NCI-H1930 (cell line): ENCODE measurements around the gene FBXO42.
A peak's percentile ranks its signal among the peaks of the same experiment; 100 is the strongest.

Source experiments
- DNase-seq, 2 experiments: peaks; one replicate each; lab custom pipeline; 2025; lab: John Stamatoyannopoulos, UW

The FBXO42 gene

DNA sequence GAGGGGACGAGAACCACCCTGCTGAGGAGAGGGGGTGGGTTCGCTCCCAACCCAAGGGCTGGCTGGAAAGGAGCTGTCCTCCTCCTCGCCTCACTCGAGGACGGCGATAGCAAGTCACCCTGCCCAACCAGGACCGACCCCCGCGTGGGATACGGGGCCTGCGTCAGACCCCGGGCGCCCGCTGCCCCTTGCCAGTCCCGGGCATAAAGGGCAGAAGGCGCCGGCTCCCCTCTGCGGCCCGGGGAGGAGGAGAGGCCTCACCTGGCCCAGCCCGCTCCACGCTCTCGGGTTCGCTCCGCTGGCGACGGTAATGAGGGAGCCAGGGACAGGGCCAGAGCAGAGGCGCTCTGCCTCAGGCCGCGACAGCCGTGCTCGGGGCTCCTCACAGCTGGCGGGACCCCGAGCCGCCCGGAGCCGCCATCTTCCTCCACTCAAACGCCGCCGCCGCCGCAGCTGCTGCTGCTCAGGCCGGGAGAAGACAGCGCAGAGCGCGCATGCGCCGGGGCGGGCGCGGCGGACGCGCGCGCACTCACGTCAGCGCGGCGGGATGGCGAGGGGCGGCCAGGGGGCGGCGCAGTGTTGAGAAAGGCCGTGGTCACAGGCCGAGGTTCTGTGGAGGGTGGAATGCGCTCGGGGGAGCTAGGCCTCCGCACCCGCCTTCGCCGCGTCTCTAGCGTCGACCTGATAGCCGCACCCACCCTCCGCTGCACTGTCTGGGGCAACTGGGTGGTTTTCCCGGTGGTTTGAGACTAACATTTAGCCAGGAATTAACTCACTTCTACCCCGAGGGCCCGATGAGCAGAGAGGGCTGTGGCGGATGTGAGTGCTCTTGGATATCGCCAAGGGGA, at the start of gene FBXO42:
TSS of gene FBXO42 (minus strand) at position 487 of the 848 bp plus-strand sequence. CDS start 37,062 bp downstream, outside the sequence.
- peak; percentile 80 to 88 for DNase-seq

DNA sequence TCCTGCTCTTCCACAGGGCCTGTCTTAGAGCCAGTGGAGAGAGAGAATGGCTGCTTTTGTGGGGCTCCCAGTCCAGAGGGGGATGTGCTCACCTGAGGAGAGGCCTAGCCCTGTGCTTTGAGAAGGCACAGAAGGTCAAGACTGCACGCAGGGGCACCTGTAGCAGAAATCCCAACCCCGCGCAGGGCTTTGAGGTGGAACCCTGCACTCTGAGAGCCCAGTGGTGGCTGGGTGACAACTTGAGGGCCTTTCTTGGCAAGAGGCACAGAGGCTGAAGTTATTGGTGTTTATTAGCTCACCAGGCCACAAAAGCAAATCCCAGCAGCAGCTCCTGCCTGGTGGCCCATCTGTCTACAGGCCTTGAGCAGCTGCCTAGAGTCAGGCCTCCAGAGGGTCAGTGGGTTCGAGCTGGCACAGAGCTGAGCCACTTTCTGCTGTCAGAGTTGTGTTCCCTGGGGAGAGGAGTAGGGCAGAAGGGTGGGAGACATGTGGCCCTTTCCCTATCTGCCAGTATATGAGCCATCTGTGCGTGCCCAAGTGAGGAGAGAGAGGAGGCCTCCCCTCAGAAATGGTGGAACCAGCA, 46.2 kb upstream of the FBXO42 start:
- no peak for DNase-seq

DNA sequence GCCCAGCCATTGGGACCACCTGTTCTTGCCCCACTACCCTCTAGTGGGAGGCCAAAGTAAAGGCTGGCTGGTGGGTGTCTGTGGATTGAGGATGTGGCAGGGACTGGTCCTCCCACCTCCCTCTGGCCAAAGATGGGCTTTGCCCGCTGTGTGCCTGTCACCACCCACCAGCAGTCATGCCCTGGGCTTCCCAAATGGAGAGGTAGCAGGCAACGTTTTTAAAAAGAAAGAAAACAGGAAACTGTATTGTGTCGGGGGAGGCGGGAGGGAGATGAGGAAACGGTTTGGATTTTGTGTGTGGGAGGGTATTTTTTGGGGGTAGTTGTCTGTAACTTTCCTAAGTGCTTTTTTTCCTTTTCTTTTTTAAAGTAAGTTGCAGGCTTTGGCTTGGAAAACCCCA, 44.8 kb upstream of the FBXO42 start:
- no peak for DNase-seq

DNA sequence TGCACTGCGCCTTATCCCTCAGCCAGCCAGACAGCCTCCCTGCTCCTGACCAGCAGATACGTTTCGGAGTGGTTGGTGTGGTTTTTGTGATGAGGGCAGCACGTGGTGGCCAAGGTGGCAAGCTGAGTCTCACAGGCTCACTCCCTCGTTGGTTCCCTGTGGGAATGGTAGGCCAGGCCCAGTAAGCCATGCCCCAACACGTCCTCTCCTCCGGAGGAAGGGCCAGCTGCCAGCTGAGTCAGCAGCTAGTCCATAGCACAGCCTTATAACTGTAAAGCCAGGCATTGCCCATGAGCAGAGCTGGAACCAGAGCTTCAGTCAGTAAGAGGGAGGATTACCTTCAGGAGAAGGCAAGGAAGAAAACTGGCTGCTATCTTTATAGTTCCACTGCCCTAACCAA, 44.3 kb upstream of the FBXO42 start:
- no peak for DNase-seq

DNA sequence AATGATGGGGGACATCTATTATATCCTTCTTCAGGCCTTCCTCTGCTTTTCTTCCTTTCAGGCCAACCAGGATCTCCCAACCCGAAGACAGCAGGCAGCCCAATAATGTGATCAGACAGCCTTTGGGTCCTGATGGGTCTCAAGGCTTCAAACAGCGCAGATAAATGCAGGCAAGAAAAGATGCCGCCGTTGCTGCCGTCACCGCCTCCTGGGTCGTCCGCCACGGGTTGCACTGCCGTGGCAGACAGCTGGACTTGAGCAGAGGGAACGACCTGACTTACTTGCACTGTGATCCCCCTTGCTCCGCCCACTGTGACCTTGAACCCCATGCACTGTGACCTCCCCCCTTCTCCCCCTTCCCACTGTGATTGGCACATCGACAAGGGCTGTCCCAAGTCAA, 42.7 kb upstream of the FBXO42 start:
- DNase-seq: no peak

DNA sequence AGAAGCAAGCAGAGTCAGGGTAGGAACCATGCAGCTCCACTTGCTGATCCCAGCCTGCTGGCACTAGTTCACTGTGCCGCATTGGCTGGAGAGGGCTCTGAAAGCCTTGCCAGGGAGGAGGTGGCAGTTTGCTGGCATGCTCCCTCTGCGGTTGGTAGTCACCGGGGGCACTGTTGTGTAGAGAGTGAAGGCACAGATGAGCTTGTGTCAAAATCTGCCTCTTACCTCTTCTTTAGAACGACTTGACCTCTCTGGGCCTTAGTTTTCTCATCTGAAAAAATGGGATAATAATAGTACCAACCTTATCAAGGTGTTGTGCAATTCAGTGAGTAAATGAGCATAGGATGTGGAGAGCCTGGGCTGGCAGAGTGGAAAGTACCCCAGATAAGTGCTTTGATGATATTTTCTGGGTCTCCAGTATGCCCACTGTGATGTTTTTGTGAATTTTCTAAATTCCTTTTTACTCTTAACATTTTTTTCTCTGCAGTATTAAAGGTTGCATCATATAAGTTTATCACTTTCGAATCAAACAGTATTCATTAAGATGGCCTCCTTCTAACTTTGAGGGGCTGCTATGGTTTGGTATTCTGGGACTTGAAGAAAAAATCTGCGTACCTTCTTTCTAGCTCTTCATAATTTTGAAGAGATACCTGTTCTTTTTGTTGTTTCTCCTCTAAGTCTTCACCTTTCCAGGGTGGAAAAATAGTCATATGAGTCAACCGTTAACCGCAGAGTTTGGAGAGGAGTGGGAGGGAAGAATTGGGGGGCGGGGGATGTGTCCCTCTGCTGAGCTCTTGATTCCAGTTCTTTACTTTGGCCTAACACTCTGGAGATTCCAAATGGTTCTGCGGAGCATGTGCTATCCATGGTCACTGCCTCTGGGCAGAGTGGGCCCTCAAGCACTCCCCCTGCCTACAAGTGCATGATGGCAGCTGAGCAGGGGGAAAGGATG, 41.6 kb upstream of the FBXO42 start:
- no peak for DNase-seq

DNA sequence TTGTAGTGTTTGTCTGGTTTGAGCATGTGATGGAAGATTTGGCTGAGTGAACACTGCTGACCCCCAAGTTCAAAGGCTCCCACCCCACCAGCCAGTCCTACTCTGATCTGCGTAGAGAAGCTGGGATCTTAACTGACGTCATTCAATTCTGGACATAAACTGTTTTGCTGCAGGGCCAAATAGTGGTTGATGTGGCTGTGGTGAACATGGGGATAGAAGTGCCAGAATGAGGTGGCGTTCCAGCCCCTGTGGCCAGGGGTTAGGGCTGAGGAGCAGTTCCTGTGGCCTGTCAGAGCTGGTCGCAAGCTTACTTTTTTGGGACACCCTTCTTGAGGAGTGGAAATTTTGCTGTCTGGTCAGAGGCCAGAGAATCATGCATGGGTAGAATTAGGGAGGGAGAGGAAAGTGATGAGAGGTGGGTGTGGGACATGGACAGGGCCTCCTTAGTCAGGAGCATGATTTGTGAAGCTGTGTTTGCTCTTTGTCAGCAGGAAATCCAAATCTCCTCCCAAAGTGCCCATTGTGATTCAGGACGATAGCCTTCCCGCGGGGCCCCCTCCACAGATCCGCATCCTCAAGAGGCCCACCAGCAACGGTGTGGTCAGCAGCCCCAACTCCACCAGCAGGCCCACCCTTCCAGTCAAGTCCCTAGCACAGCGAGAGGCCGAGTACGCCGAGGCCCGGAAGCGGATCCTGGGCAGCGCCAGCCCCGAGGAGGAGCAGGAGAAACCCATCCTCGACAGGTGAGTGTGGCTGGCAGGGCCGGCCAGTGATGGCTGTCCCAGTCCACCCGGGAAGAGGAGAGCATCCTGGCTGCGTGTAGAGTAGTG, 40.7 kb upstream of the FBXO42 start:
- no peak for DNase-seq

DNA sequence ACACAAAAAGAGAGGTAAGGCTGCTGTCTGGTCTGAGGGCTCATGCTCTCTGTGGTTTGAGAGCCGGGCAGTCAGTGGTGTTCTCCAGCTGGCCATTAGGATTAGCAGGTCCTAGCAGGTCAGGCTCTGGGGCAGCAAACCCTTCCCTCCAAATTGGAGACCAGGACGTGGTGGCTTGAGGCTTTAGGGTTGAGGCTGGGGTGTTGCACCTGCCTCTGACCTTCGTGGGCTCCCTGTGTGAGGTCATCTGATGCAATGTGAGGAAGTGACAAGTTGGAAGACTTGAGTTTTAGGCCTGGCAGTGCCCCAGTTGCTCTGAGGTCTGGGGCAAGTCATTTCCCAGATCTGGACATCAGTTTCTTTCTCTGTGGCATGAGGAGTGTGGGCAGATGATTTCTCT, 39.1 kb upstream of the FBXO42 start:
- no peak for DNase-seq

DNA sequence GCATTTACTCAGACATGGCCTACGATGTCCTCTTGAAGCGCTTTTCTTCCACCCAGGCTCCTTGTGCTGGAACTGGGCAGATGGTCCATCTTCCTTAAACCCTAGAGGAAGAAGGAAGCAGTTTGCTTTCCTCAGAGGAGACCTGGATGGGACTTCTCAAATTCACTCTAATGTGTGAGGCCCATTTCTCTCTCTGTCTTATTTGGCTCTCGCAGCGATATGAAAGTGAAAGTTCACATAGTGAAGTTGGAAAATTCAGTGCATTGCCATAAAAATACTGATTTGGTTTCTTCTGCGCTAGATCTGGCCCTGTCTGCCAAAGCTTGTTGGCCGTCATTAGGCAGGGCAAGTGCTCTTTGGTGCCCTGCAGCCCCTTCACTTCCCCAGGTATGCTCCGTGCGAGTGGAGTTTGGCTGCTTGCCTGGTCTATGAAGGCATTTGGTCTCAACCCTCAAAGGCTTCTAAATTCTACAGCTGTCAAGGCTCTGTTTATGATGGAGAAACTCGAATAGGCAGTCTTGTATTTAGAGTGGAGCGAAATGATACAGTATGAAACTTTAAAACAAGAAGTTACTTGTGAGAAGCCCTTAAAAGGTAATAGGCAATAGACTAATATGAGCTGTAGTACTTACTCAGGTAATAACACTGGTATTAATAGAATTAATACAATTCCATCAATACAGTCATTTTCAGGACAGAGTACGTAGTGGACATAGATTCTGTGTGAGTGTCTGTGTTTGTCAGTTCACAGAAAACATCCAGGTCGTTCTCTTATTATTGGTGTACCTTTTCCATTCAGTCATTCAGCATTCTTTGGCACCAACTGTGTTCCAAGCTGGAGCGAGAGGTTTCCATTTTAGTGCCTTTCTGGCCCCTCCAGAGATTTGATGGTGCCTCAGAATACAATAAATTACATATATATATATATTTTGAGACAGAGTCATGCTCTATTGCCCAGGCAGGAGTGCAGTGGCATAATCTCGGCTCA, 35.2 kb upstream of the FBXO42 start:
- DNase-seq: no peak

DNA sequence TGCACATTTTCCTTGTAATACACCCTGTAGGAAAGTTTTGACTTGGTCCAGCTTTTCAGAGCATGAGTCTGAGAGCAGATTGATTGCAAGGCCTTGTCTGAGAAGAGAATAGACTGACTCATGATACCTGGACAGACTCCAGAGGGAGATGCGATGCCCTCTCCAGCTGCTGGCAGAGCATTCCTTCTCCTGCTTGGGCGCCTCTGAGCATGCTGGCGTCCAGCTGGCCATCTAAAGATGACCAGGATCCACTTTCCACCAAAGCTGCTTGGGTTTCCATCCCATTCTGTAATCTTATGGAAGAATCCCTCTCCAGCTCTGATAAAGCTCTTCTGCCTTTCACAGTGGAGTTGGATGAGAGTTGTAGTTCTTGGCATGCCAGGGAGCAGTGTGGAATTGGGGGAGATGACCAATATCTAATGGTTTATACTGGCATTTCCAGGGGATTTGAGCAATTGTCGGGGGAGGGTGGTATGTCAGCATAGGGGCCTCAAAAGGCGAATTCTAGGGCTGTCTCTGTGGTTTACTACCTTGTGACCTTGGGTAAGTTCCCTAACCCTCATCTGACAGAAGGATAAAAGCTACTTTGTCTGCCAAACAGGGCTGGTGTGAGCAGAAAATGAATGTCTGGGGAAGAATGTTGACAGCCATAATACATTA, 34.3 kb upstream of the FBXO42 start:
- no peak for DNase-seq

DNA sequence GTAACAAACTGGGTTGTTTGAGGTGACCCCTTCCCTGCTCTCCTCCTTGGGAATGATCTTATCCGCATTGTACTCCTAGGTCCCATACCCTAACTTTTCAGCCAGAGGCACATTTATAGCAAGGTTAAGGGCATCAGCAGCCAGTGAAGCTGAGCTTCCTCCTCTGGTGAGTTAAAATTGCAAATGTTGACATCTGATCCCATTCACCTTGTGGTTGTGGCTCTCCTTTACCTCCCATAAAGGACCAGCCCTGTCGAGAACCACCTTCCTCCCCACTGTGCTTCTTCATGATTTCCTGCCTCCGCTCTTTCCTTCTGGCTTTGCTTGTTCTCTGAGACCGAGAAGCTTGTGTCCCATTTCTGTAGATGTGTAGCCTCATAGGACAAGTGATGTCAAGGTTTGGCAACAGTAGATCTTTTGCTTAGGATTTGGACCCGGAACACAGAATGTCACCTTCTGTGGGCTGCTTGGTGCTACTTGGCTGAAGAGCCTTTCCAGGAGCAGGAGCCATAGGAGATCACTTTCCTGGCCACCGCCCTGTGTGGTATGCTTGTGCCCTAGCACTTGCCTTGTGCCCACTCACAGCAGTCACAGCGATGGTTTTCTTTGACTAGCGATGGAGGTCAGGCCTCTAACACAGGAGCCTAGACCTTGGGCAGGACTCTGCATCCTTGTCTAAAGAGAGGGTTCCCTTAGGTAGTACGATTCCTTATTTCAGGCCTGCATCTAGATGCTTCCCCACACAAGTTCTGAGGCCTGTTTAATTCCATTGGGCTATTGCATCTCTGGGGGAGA, 33.6 kb upstream of the FBXO42 start:
- DNase-seq: no peak

DNA sequence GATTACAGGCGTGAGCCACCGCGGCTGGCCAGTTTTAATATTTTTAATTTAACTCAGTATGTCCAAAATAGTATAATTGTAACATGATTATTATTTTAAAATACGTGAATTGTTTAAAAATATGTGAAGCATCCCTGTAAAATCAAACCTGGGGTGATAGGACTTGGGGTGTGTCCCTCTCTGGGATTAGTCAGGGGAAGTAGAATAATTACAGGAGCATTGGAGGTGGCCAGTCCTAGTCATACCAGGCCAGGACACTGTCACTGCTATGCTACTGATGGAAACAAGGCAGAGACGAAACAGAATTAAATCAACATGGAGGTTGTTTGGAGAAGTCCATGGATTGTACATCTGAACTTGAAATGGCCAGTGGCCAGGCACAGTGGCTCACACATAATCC, 31.6 kb upstream of the FBXO42 start:
- no peak for DNase-seq

DNA sequence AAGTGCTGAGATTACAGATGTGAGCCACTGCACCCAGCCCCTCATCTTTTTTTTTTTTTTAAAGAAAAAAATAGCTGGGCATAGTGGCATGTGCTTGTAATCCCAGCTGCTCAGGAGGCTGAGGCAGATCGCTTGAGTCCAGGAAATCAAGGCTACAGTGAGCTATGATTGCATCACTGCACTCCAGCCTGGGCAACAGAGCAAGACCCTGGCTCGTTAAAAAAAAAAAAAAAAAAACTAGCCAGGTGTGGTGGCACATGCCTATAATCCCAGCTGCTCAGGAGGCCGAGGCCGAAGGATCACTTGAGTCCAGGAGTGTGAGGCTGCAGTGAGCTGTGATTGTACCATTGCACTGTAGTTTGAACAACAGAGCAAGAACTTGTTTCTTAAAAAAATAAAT, 28.6 kb upstream of the FBXO42 start:
- DNase-seq: no peak

DNA sequence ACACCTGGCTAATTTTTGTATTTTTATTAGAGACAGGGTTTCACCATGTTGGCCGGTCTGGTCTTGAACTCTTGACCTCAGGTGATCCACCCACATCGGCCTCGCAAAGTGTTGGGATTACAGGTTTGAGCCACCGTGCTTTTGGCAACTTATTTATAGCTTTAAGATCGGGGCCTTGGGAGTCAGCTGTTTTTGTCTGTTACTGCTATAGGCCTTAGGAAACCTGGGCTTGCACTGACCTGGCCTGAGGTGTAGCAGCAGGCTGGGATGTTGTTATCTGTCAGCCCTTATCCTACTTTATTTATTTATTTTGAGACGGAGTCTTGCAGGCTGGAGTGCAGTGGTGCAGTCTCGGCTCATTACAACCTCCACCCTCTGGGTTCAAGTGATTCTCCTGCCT, 26.2 kb upstream of the FBXO42 start:
- DNase-seq: no peak

DNA sequence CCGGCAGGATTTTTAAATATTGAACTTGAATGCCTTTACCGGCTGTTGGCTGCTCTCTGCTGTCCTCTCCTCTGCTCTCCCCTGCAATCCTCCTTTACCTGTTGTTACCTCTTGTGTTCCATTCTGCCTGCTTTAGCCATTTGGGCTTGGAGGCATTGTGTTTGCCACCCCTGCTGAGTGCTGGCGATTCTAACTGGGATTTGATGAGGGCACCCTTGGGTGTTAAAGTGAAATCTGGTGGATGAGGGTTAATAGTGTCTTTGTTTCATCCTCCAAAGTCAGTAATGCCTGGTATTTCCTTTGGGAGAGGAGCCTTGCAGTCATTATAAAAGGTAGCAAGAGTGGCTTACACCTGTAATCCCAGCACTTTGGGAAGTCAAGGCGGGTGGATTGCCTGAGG, 24.7 kb upstream of the FBXO42 start:
- no peak for DNase-seq

DNA sequence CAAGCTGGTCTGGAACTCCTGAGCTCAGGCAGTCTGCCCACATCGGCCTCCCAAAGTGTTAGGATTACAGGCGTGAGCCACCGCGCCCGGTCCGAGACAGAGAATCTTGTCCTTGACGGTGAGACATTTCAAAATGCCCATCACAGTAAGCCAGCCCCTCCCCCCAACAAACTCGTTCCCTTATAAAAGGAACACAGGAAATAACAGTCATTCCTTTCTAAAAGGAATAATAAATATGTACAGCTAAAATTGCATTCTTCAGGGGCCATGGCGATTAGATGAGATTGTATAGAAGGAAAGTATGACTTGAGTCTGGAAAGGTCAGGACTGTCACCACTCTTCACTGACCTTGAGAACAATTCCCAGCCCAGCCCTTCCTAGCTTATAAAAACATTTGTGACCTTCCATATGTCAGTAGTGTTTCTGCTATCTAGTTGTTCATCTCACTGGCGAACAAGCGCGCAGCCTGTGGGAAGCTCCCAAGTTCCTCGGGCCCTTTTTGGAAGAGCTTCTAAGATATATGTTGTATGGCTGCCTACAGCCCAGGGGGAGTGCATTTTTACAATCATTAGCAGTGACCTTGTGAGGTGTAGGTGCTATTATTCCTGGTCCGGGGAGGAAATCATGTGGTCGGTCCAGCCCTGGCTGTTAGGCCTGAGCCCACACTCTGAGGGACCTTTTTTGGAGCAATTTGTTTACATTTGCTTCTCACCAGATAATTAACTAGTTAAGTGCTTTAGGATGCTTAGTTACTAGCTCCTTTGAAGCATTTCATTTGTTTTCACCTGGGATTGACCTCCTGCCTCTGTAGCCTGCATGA, 23.5 kb upstream of the FBXO42 start:
- DNase-seq: no peak

DNA sequence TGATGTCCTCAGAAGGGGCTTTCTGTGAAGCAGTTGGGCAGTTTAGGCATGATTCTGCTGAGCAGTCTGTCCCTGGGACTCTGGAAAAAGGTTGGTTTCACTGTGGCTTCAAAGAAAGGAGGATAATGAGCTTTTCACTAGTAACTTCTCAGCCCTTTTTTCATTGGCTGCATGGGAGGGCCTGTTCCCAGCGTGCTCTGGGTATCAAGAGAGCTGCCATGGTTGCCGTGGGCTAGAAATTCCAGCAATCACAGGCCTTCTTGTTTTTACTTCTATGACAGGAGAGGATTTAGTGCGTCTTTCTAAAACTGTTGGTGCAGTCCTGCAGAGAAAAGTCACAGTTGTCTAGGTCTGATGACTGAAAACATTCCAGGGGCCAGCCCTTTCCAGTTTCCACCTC, 22.0 kb upstream of the FBXO42 start:
- no peak for DNase-seq
